Thyroid gland (tissue), 4 donors: ENCODE results near the gene ANKRD52.

Source experiments
- CTCF ChIP-seq, 6 experiments: fragments of 200-600 bp in 3 of 6; fragments of 450-650 bp in 3 of 6; sonication (generic) in 3 of 6; IDR thresholded peaks; one replicate each; pipeline ENCODE4 v1.5.1; 2016 to 2019; ENCODE audit warnings: antibody characterized with exemption in 6 of 6, mild to moderate bottlenecking in 2 of 6, inconsistent platforms in 1 of 6, moderate library complexity in 1 of 6
- POLR2A ChIP-seq, 2 donors: fragments of 450-650 bp; IDR thresholded peaks; one replicate each; pipeline ENCODE4 v1.6.1; 2017; ENCODE audit warnings: antibody characterized with exemption in 2 of 2, mild to moderate bottlenecking in 2 of 2, moderate library complexity in 1 of 2

DNA sequence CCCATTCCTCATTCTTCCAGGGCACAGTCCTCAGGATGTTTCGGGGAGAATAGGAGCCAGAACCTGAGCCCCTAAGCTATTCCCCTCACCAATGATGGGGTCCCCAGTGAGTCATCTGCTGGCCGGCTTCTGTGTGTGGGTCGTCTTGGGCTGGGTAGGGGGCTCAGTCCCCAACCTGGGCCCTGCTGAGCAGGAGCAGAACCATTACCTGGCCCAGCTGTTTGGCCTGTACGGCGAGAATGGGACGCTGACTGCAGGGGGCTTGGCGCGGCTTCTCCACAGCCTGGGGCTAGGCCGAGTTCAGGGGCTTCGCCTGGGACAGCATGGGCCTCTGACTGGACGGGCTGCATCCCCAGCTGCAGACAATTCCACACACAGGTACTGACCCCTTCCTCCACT lies 27.0 kb downstream of the ANKRD52 start:
- TF ChIP-seq CTCF (IDR thresholded peaks at IDR 0.05) = no peak
- TF ChIP-seq POLR2A (IDR thresholded peaks at IDR 0.05) = no peak
